H1 (cell line): ENCODE measurements around the gene ACTRT3. TPM values are rescaled to one million over a fixed set of nuclear protein-coding genes. Genes with fewer than 3 reads are reported as not detected.
A peak's percentile ranks its signal among the peaks of the same experiment; 100 is the strongest.

Experiments used
- CTCF ChIA-PET: fragments of 300-600 bp; sonication (Branson Sonifier 250); formaldehyde crosslinking; loops from one replicate; lab custom pipeline; 2021; ENCODE audit not compliant: partially characterized antibody; lab: Charles Lee
- POLR2A ChIA-PET: fragments of 300-600 bp; sonication (Branson Sonifier 250); formaldehyde crosslinking; loops from one replicate; lab custom pipeline; 2021; ENCODE audit warnings: inconsistent platforms; ENCODE audit not compliant: partially characterized antibody; lab: Charles Lee
- DNase-seq, 2 experiments: peaks; one replicate each; pipeline versions ENCODE4 v3.0.0 to v3.0.0-alpha.2; 2010 to 2022; ENCODE audit warnings: low spot score in 2 of 2, low read depth in 1 of 2, mixed read lengths in 1 of 2
- FAIRE-seq: peaks from 2 replicates; lab custom pipeline; 2011; peaks lifted over from hg19 to GRCh38; lab: Jason Lieb, UNC
- H2AFZ ChIP-seq: 2 replicates; pipeline ENCODE4 v1.8.1; 2012; ENCODE audit warnings: low read length, inconsistent platforms
- H2AK5ac ChIP-seq: 2 replicates; pipeline ENCODE4 v1.6.1; 2013; ENCODE audit warnings: low read depth, low read length
- H2BK120ac ChIP-seq: replicated peaks from 2 replicates; pipeline ENCODE3; 2013; ENCODE audit warnings: low read depth, low read length, inconsistent platforms
- H2BK12ac ChIP-seq: 2 replicates; pipeline ENCODE4 v1.6.1; 2013; ENCODE audit warnings: low read depth, low read length
- H2BK15ac ChIP-seq: 2 replicates; pipeline ENCODE4 v1.6.1; 2013; ENCODE audit warnings: low read length
- H2BK20ac ChIP-seq: 2 replicates; pipeline ENCODE4 v1.6.1; 2013; ENCODE audit warnings: low read length
- H2BK5ac ChIP-seq: 2 replicates; pipeline ENCODE4 v1.6.1; 2013; ENCODE audit warnings: low read depth, low read length
- H3K14ac ChIP-seq: 2 replicates; pipeline ENCODE4 v1.6.1; 2013; ENCODE audit warnings: inconsistent platforms; ENCODE audit not compliant: insufficient read length
- H3K18ac ChIP-seq: 2 replicates; pipeline ENCODE4 v1.6.1; 2013; ENCODE audit warnings: low read length; ENCODE audit errors: extremely low read depth
- H3K23ac ChIP-seq: 2 replicates; pipeline ENCODE4 v1.6.1; 2013; ENCODE audit warnings: inconsistent platforms; ENCODE audit not compliant: insufficient read length
- H3K23me2 ChIP-seq: 2 replicates; pipeline ENCODE4 v1.6.1; 2013; ENCODE audit warnings: low read depth, low read length
- H3K27ac ChIP-seq: 2 replicates; pipeline ENCODE4 v1.6.1; 2011; ENCODE audit warnings: low read depth, low read length, inconsistent platforms
- H3K27me3 ChIP-seq, 4 experiments: replicated peaks in 1 of 4; 1 replicate in 1 of 4; 2 replicates in 3 of 4; pipeline versions ENCODE4 v1.6.1 to v1.8.1; 2011 to 2013; ENCODE audit warnings: low read length in 3 of 4, mild to moderate bottlenecking in 3 of 4, inconsistent platforms in 2 of 4, mixed read lengths in 2 of 4, moderate library complexity in 1 of 4; ENCODE audit not compliant: control insufficient read depth in 3 of 4, insufficient read depth in 3 of 4; ENCODE audit errors: extremely low read depth in 1 of 4
- H3K36me3 ChIP-seq, 4 experiments: 2 replicates each; pipeline versions ENCODE4 v1.6.1 to v1.8.1; 2011 to 2013; ENCODE audit warnings: mild to moderate bottlenecking in 4 of 4, low read length in 3 of 4, moderate library complexity in 2 of 4, control low read depth in 1 of 4, inconsistent platforms in 1 of 4; ENCODE audit not compliant: insufficient read depth in 4 of 4, control insufficient read depth in 2 of 4
- H3K4ac ChIP-seq: replicated peaks from 2 replicates; pipeline ENCODE3; 2013; ENCODE audit warnings: low read length, low read depth, mixed read lengths, inconsistent platforms; ENCODE audit not compliant: insufficient read length
- H3K4me1 ChIP-seq, 4 experiments: replicated peaks in 1 of 4; 1 replicate in 1 of 4; 2 replicates in 3 of 4; pipeline versions ENCODE4 v1.6.1 to v1.8.1; 2011 to 2013; ENCODE audit warnings: low read length in 3 of 4, inconsistent platforms in 2 of 4, mixed read lengths in 1 of 4; ENCODE audit not compliant: insufficient read depth in 4 of 4, control insufficient read depth in 3 of 4
- H3K4me2 ChIP-seq, 2 experiments: 2 replicates each; pipeline versions ENCODE4 v1.6.1 to v1.8.1; 2011 to 2013; ENCODE audit warnings: low read depth in 2 of 2, low read length in 2 of 2, control low read depth in 1 of 2, inconsistent platforms in 1 of 2, mild to moderate bottlenecking in 1 of 2; ENCODE audit not compliant: insufficient read depth in 1 of 2
- H3K4me3 ChIP-seq, 4 experiments: fragments of 200-600, 300-600 bp in 1 of 4; sonication (generic), shearing (Covaris generic), sonication (Bioruptor Twin) in 1 of 4; 2 replicates each; pipeline versions ENCODE4 v1.5.1 to v1.8.1; 2011 to 2016; ENCODE audit warnings: low read length in 4 of 4, low read depth in 3 of 4, control low read depth in 2 of 4, inconsistent platforms in 2 of 4, mild to moderate bottlenecking in 2 of 4, mixed read lengths in 1 of 4, moderate library complexity in 1 of 4; ENCODE audit not compliant: insufficient read depth in 2 of 4; ENCODE audit errors: extremely low read depth in 1 of 4
- H3K56ac ChIP-seq: replicated peaks from 2 replicates; pipeline ENCODE3; 2013; ENCODE audit warnings: low read depth, mild to moderate bottlenecking, mixed read lengths, low read length, inconsistent platforms; ENCODE audit not compliant: insufficient read length
- H3K79me1 ChIP-seq: 2 replicates; pipeline ENCODE4 v1.6.1; 2013; ENCODE audit warnings: low read depth, low read length, control low read depth
- H3K79me2 ChIP-seq, 2 experiments: 2 replicates each; pipeline versions ENCODE4 v1.6.1 to v1.8.1; 2012 to 2013; ENCODE audit warnings: low read length in 2 of 2, mild to moderate bottlenecking in 2 of 2, inconsistent platforms in 1 of 2; ENCODE audit not compliant: insufficient read depth in 2 of 2, control insufficient read depth in 1 of 2
- H3K9ac ChIP-seq, 4 experiments: replicated peaks in 1 of 4; 1 replicate in 1 of 4; 2 replicates in 3 of 4; pipeline versions ENCODE4 v1.6.1 to v1.8.1; 2011 to 2013; ENCODE audit warnings: low read depth in 3 of 4, low read length in 3 of 4, control low read depth in 2 of 4, mild to moderate bottlenecking in 2 of 4, moderate library complexity in 2 of 4, inconsistent platforms in 1 of 4; ENCODE audit errors: extremely low read depth in 1 of 4
- H3K9me3 ChIP-seq, 2 experiments: 2 replicates each; pipeline versions ENCODE4 v1.6.1 to v1.8.1; 2012 to 2013; ENCODE audit warnings: mild to moderate bottlenecking in 2 of 2, moderate library complexity in 2 of 2, control low read depth in 1 of 2, inconsistent platforms in 1 of 2, low read depth in 1 of 2, low read length in 1 of 2, mixed read lengths in 1 of 2; ENCODE audit not compliant: insufficient read depth in 2 of 2
- H4K20me1 ChIP-seq, 2 experiments: replicated peaks in 1 of 2; 2 replicates each; pipeline versions ENCODE3 to v1.8.1; 2011 to 2013; ENCODE audit warnings: inconsistent platforms in 2 of 2, low read length in 2 of 2, mild to moderate bottlenecking in 1 of 2; ENCODE audit not compliant: insufficient read depth in 2 of 2, control insufficient read depth in 1 of 2
- H4K5ac ChIP-seq: 2 replicates; pipeline ENCODE4 v1.6.1; 2013; ENCODE audit warnings: low read length, low read depth, mixed read lengths, inconsistent platforms; ENCODE audit not compliant: insufficient read length
- H4K8ac ChIP-seq: 2 replicates; pipeline ENCODE4 v1.8.0; 2013; ENCODE audit warnings: mild to moderate bottlenecking, moderate library complexity, low read length, inconsistent platforms; ENCODE audit not compliant: insufficient read depth; ENCODE audit errors: extremely low read depth
- H4K91ac ChIP-seq: replicated peaks from 2 replicates; pipeline ENCODE3; 2013; ENCODE audit warnings: low read length, mixed read lengths, inconsistent platforms; ENCODE audit not compliant: insufficient read length
- ASH2L ChIP-seq: fragments of 200-600, 300-600 bp; sonication (generic); IDR thresholded peaks from one replicate; pipeline ENCODE4 v1.7.1; 2017; ENCODE audit warnings: low read length
- BACH1 ChIP-seq: IDR thresholded peaks from 2 replicates; pipeline ENCODE4 v1.6.1; 2012; ENCODE audit warnings: low read length, improper control_type of control experiment
- CEBPB ChIP-seq: IDR thresholded peaks from 2 replicates; pipeline ENCODE4 v1.6.1; 2012; ENCODE audit warnings: low read depth, low read length
- EP300 ChIP-seq, 2 experiments: IDR thresholded peaks; 1 replicate in 1 of 2; 2 replicates in 1 of 2; pipeline ENCODE4 v1.6.1; 2011 to 2012; ENCODE audit warnings: low read depth in 2 of 2, low read length in 2 of 2, mild to moderate bottlenecking in 2 of 2, borderline replicate concordance in 1 of 2, inconsistent platforms in 1 of 2, moderate library complexity in 1 of 2
- FOSL1 ChIP-seq: IDR thresholded peaks from 2 replicates; pipeline ENCODE4 v1.6.1; 2011; ENCODE audit warnings: mild to moderate bottlenecking, low read depth, low read length, moderate library complexity; ENCODE audit not compliant: insufficient read depth
- NANOG ChIP-seq: IDR thresholded peaks from 2 replicates; pipeline ENCODE4 v1.6.1; 2011; ENCODE audit warnings: low read length, low read depth, mild to moderate bottlenecking, inconsistent platforms; ENCODE audit not compliant: insufficient read depth, poor library complexity, severe bottlenecking
- RBBP5 ChIP-seq: IDR thresholded peaks from 2 replicates; pipeline ENCODE4 v1.7.1; 2012; ENCODE audit warnings: low read depth, mild to moderate bottlenecking, inconsistent platforms, low read length, moderate library complexity, borderline replicate concordance
- SAP30 ChIP-seq: fragments of 300-600 bp; sonication (generic); IDR thresholded peaks from 2 replicates; pipeline ENCODE4 v1.7.1; 2012; ENCODE audit warnings: low read length, moderate library complexity, mild to moderate bottlenecking, inconsistent platforms; ENCODE audit not compliant: insufficient read depth, insufficient replicate concordance
- WGBS, 2 experiments: shearing (Covaris generic) in 1 of 2; methylation state at CpG; one replicate each; pipeline versions ENCODE4 v1.1.6 to v1.1.7; 2013 to 2015; ENCODE audit warnings: low lambda C conversion rate in 2 of 2, mixed read lengths in 2 of 2, inconsistent platforms in 1 of 2, low coverage in 1 of 2, missing lambda C conversion rate in 1 of 2; ENCODE audit not compliant: insufficient replicate concordance in 2 of 2, insufficient coverage in 1 of 2, insufficient read length in 1 of 2; ENCODE audit errors: extremely low coverage in 1 of 2, missing lambda C conversion rate in 1 of 2; 5-methylcytosine and 5-hydroxymethylcytosine counted together
- polyA plus RNA-seq, 7 experiments: library from polyadenylated mRNA; depleted of rRNA in 3 of 7; stranded (reverse) in 5 of 7; unstranded in 2 of 7; fragments of >200 nt in 5 of 7; fragments of 200-250 nt in 2 of 7; gene quantifications; 1 replicate in 5 of 7; 2 replicates in 1 of 7; 4 replicates in 1 of 7; pipeline versions ENCODE4 v1.2.1 to v1.2.3, GENCODE V29; 2011 to 2013; ENCODE audit warnings: missing spikeins in 2 of 7, mixed read lengths in 2 of 7
- total RNA-seq: library from RNA; stranded (reverse); fragmentation: NEBNext Ultra II Directional; extraction: Animal tissue kit (Norgen Biotek cat#: 25700); gene quantifications from 2 replicates; pipeline ENCODE4 v1.2.1, GENCODE V29; 2021

Gene ACTRT3
- total and polyA plus RNA-seq, 2 of the 8 experiments (the other 6 are each of a cell fraction or from before 2014, with no cell fraction given): 3.4 to 5.9 TPM

- Histone ChIP-seq H2AK5ac (no peak overlapping the region), H3K18ac (no peak overlapping the region), H3K9ac (peak overlapping the region; percentile 48 to 92 (median 84)), H3K23ac (no peak overlapping the region), H2BK120ac (no peak overlapping the region), H4K91ac (peak overlapping the region; percentile 31), H2BK20ac (no peak overlapping the region), H3K79me2 (peaks cover 0 to 36% of the 10 kb centered on the region in 2 experiments; a peak in 3 of 4 replicates), H2AFZ (peak overlapping the region; percentile 83), H3K9me3 (no peaks in the 10 kb centered on the region), H2BK5ac (peak overlapping the region; percentile 92), H2BK15ac (no peak overlapping the region), H3K27me3 (no peaks in the 10 kb centered on the region), H3K23me2 (no peaks in the 10 kb centered on the region), H3K79me1 (no peaks in the 10 kb centered on the region; the same call in 1 of the 2 replicates), H2BK12ac (no peak overlapping the region), H3K4ac (no peak overlapping the region), H3K14ac (no peak overlapping the region), H4K20me1 (peaks cover 0 to 2% of the 10 kb centered on the region in 2 experiments), H3K56ac (peak overlapping the region; percentile 94), H4K5ac (peak overlapping the region; percentile 82), H3K4me2 (peak overlapping the region; percentile 21 to 74), H3K27ac (peak overlapping the region; percentile 96), H4K8ac (peak overlapping the region; percentile 97; the same call in 1 of the 2 replicates), H3K4me3 (peak overlapping the region; percentile 44 to 91 (median 91)), H3K4me1 (peaks cover 0 to 3% (median 1%) of the 10 kb centered on the region in 4 experiments; a peak in 1 of 7 replicates), H3K36me3 (peaks cover 0 to 25% (median under 1%) of the 10 kb centered on the region in 4 experiments; a peak in 3 of 8 replicates)
- 2% methylated on average over 14 of the region's 15 CpGs; no CpG with 5 or more reads in 1 of the 2 experiments for WGBS, 2 experiments
- FAIRE-seq: no peak
- no peak for DNase-seq
- ChIA-PET CTCF (interaction anchor here (0.6 to 1.8 kb wide), 3 partner anchors 8 to 40 kb away, joined by 3 to 7 read pairs (median 4); partner anchors contain the start of gene TERC), POLR2A (interaction anchor here (0.7 to 3.5 kb wide), 7 partner anchors 9 to 585 kb away, joined by 3 to 30 read pairs (median 4); partner anchors contain the start of genes LRRC34, LRRIQ4, SKIL and TERC)
- no peak for TF ChIP-seq RBBP5
- no peak for TF ChIP-seq CEBPB
- TF ChIP-seq NANOG: no peak
- TF ChIP-seq SAP30: peak; percentile 11
- TF ChIP-seq ASH2L: no peak
- TF ChIP-seq BACH1: no peak
- TF ChIP-seq FOSL1: no peak
- no peak for TF ChIP-seq EP300 (IDR thresholded peaks at IDR 0.05; ENCODE audit: borderline replicate concordance in 1 of 2, low read depth in 2 of 2, low read length in 2 of 2)
Measured at GRCh38 chr3:169772305-169772896, 3.0 kb upstream of the ACTRT3 start.
